K562 (cell line): ENCODE data around the gene COL16A1. TPM values are rescaled to one million over a fixed set of nuclear protein-coding genes. Genes with fewer than 3 reads are reported as not detected.

Experiments used
- ATF1 ChIP-seq, 2 experiments: fragments of 450-650 bp in 1 of 2; IDR thresholded peaks; 2 replicates each; pipeline ENCODE4 v1.6.1; 2016; ENCODE audit warnings: missing compliant biosample characterization in 1 of 2, missing genetic modification characterization in 1 of 2
- JUNB ChIP-seq: fragments of 450-650 bp; formaldehyde crosslinking; conservative IDR thresholded peaks from 2 replicates; pipeline ENCODE4 v1.4.0; 2020; ENCODE audit warnings: mild to moderate bottlenecking
- KAT8 ChIP-seq: fragments of 450-650 bp; IDR thresholded peaks from 2 replicates; pipeline ENCODE4 v1.6.1; 2016; ENCODE audit warnings: low read depth, mild to moderate bottlenecking
- KDM5B ChIP-seq: fragments of 200-600 bp; sonication (generic); IDR thresholded peaks from 2 replicates; pipeline ENCODE4 v1.6.1; 2012; ENCODE audit warnings: low read depth, mild to moderate bottlenecking, moderate library complexity, low read length, control low read depth, inconsistent platforms; ENCODE audit not compliant: insufficient replicate concordance
- KLF13 ChIP-seq: fragments of 450-650 bp; IDR thresholded peaks from 2 replicates; pipeline ENCODE4 v1.6.1; 2016; ENCODE audit warnings: missing genetic modification characterization, low read depth, mild to moderate bottlenecking, missing compliant biosample characterization, moderate library complexity, borderline replicate concordance
- L3MBTL2 ChIP-seq: fragments of 450-650 bp; IDR thresholded peaks from 2 replicates; pipeline ENCODE4 v1.6.1; 2016; ENCODE audit warnings: mild to moderate bottlenecking, moderate library complexity
- MAFG ChIP-seq: fragments of 450-650 bp; conservative IDR thresholded peaks from 2 replicates; pipeline ENCODE4 v1.6.1; 2016; ENCODE audit warnings: missing genetic modification characterization, missing compliant biosample characterization
- NCOA2 ChIP-seq, 2 experiments: fragments of 450-650 bp; IDR thresholded peaks; 2 replicates each; pipeline ENCODE4 v1.6.1; 2018; ENCODE audit warnings: mild to moderate bottlenecking in 2 of 2, moderate library complexity in 1 of 2; ENCODE audit not compliant: partially characterized antibody in 2 of 2
- NFIX ChIP-seq: fragments of 250-450 bp; sonication (Bioruptor Pico); IDR thresholded peaks from 2 replicates; pipeline ENCODE4 v1.4.0; 2020; ENCODE audit warnings: low read depth, mild to moderate bottlenecking, moderate library complexity
- OTX1 ChIP-seq: fragments of 450-650 bp; formaldehyde crosslinking; IDR thresholded peaks from 2 replicates; pipeline ENCODE4 v1.4.0; 2022; ENCODE audit warnings: mild to moderate bottlenecking
- PHF8 ChIP-seq: fragments of 200-600 bp; sonication (generic); IDR thresholded peaks from 2 replicates; pipeline ENCODE4 v1.6.1; 2012; ENCODE audit warnings: mixed run types, mild to moderate bottlenecking, inconsistent platforms, low read length, moderate library complexity, borderline replicate concordance
- TRIM25 ChIP-seq: fragments of 450-650 bp; IDR thresholded peaks from 2 replicates; pipeline ENCODE4 v1.7.0; 2016; ENCODE audit warnings: borderline replicate concordance
- ZBTB17 ChIP-seq: fragments of 450-650 bp; formaldehyde crosslinking; IDR thresholded peaks from 2 replicates; pipeline ENCODE4 v1.4.0; 2020; ENCODE audit warnings: mild to moderate bottlenecking
- ZKSCAN8 ChIP-seq: fragments of 200-800 bp; sonication (Bioruptor generic); IDR thresholded peaks from 2 replicates; pipeline ENCODE4 v1.6.1; 2016; ENCODE audit warnings: missing genetic modification characterization, missing compliant biosample characterization
- ZNF197 ChIP-seq: fragments of 200-800 bp; sonication (Bioruptor generic); IDR thresholded peaks from 2 replicates; pipeline ENCODE4 v1.6.1; 2016; ENCODE audit warnings: low read depth, missing genetic modification characterization, missing compliant biosample characterization
- ZNF212 ChIP-seq: fragments of 450-650 bp; formaldehyde crosslinking; IDR thresholded peaks from 2 replicates; pipeline ENCODE4 v1.4.0; 2020; ENCODE audit warnings: mild to moderate bottlenecking
- ZNF224 ChIP-seq: sonication (generic); formaldehyde crosslinking; IDR thresholded peaks from 2 replicates; pipeline ENCODE4 v1.8.0; 2022; ENCODE audit warnings: mild to moderate bottlenecking, missing genetic modification reagents
- ZNF431 ChIP-seq: sonication (generic); formaldehyde crosslinking; IDR thresholded peaks from 2 replicates; pipeline ENCODE4 v1.8.0; 2022; ENCODE audit warnings: mild to moderate bottlenecking, missing genetic modification reagents
- polyA plus RNA-seq, 8 experiments: library from polyadenylated mRNA; depleted of rRNA in 4 of 8; stranded (reverse) in 5 of 8; unstranded in 3 of 8; fragments of >200 nt; fragmentation: Nextera tagmentation in 2 of 8; fragmentation: Illumina TruSeq in 1 of 8; extraction: Ambion mirVana in 2 of 8; extraction: Trizol in 1 of 8; gene quantifications; 2 replicates each; pipeline versions ENCODE4 v1.2.1 to v1.2.3, GENCODE V29; 2011 to 2014; ENCODE audit warnings: inconsistent platforms in 1 of 8, missing spikeins in 1 of 8
- total RNA-seq, 7 experiments: library from RNA; depleted of rRNA in 6 of 7; stranded (reverse); fragments of >200 nt in 6 of 7; fragmentation: Illumina TruSeq in 2 of 7; extraction: Trizol in 2 of 7; gene quantifications; 2 replicates each; pipeline versions ENCODE4 v1.2.1 to v1.2.3, GENCODE V29; 2011 to 2021; ENCODE audit warnings: low replicate concordance in 1 of 7
- TF ChIP-seq, protein P1 (sequence below), 2 experiments: IDR thresholded peaks in 1 of 2; conservative IDR thresholded peaks in 1 of 2; 2 replicates each; pipeline ENCODE4 v1.6.1; 2016; ENCODE audit warnings: low read depth in 2 of 2, mild to moderate bottlenecking in 1 of 2, missing compliant biosample characterization in 1 of 2, missing genetic modification characterization in 1 of 2, moderate library complexity in 1 of 2
- TF ChIP-seq, protein P2 (sequence below): fragments of 250-450 bp; sonication (Bioruptor Pico); IDR thresholded peaks from 2 replicates; pipeline ENCODE4 v1.8.0; 2022; ENCODE audit warnings: moderate library complexity, mild to moderate bottlenecking, inconsistent platforms

The COL16A1 gene
- total and polyA plus RNA-seq, 9 of the 15 experiments (the other 6 are each of a cell fraction or from before 2014, with no cell fraction given), result 0.11 to 0.60 (median 0.11) TPM; not detected in 6

DNA sequence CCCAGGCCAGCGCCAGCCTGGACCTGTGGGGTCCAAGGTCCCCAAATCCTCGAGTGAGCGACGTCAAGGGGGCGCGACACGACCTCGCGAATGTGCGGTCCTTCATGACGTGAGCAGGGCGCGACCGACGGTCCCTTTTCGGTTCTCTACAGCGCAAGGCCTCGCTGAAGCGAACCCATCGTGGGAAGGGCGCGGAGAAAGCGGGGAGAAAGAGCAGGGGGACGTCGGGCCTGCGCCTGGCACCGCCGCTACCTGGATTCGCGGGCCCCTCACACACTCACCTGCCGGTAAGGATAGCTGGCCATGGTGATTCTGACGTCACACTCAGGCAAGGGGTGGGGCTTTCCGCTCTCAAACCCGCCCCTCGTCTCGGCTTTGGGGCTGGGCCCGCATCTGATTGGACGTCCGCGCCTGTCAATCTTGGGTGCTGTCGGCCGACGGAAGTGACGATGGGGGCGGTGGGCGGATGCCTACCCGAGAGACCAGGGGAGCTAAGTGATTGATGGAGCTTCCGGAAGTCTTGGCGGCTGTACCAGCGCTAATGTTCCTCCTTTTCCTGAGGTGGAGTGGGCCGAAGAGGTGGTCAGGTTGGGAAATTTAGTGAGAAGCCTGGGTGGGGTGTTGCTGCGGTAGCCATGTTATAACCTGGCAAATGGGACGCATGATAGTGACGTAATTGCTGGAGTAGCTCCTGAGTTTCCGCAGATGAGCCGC is 59.1 kb downstream of the COL16A1 start, which contains the start of gene PEF1 (continued):
- TF ChIP-seq ZNF431 (CRISPR knock-in tag) (no peak), JUNB (CRISPR knock-in tag) (0 out of 2 replicates have a peak, but pooled peaks have one; percentile 10), TRIM25 (no peak), MAFG (no peak), ZKSCAN8 (CRISPR knock-in tag) (no peak), ZNF224 (no peak), ZNF197 (CRISPR knock-in tag) (peak; percentile 28; the same call in 1 of the 2 replicates), NFIX (no peak), KAT8 (no peak), L3MBTL2 (peak; percentile 79), NCOA2 (IDR thresholded peaks at IDR 0.05; ENCODE audit: partially characterized antibody in 2 of 2) (no peak), ZBTB17 (CRISPR knock-in tag) (0 out of 2 replicates have a peak, but pooled peaks have one; percentile 56), ZNF212 (no peak), KLF13 (tag) (peak; percentile 95), PHF8 (peak; percentile 99), OTX1 (CRISPR knock-in tag) (peak; percentile 5; the same call in 1 of the 2 replicates), ATF1 (CRISPR knock-in tag; IDR thresholded peaks at IDR 0.05) (peak; percentile 99), ATF1 (tag; IDR thresholded peaks at IDR 0.05) (peak; percentile 100), KDM5B (peak; percentile 86)
- TF ChIP-seq, protein P1, sequence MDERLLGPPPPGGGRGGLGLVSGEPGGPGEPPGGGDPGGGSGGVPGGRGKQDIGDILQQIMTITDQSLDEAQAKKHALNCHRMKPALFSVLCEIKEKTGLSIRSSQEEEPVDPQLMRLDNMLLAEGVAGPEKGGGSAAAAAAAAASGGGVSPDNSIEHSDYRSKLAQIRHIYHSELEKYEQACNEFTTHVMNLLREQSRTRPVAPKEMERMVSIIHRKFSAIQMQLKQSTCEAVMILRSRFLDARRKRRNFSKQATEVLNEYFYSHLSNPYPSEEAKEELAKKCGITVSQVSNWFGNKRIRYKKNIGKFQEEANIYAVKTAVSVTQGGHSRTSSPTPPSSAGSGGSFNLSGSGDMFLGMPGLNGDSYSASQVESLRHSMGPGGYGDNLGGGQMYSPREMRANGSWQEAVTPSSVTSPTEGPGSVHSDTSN (CRISPR knock-in tag; IDR thresholded peaks at IDR 0.05; ENCODE audit: low read depth), result peak; percentile 99
- TF ChIP-seq, protein P1 (tag; conservative IDR thresholded peaks at IDR 0.05; ENCODE audit: low read depth), result peak; percentile 100
- TF ChIP-seq, protein P2, sequence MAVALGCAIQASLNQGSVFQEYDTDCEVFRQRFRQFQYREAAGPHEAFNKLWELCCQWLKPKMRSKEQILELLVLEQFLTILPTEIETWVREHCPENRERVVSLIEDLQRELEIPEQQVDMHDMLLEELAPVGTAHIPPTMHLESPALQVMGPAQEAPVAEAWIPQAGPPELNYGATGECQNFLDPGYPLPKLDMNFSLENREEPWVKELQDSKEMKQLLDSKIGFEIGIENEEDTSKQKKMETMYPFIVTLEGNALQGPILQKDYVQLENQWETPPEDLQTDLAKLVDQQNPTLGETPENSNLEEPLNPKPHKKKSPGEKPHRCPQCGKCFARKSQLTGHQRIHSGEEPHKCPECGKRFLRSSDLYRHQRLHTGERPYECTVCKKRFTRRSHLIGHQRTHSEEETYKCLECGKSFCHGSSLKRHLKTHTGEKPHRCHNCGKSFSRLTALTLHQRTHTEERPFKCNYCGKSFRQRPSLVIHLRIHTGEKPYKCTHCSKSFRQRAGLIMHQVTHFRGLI (CRISPR knock-in tag), result no peak
